ENCODE data around the gene NGDN. TPM values are rescaled to one million over a fixed set of nuclear protein-coding genes. Genes with fewer than 3 reads are reported as not detected.

NGDN gene
- total and polyA plus RNA-seq, 2 of the 8 experiments (the other 6 are each of a cell fraction or from before 2014, with no cell fraction given) = 39.8 to 48.8 TPM

- H2AFZ ChIP-seq (ENCODE audit: low read length) = no peak overlapping the region
- CTCF ChIA-PET (ENCODE audit: partially characterized antibody) = interaction anchor here (0.6 to 70.5 kb wide), 8 partner anchors 10 to 398 kb away, joined by 3 to 2092 read pairs (median 14); partner anchors contain the start of genes AP1G2, NGDN, THTPA and ZFHX2
- peaks cover 0 to 21% (median 7%) of the 10 kb centered on the region in 4 experiments; a peak in 6 of 8 replicates for H3K36me3 ChIP-seq (ENCODE audit: control insufficient read depth in 2 of 4, insufficient read depth in 4 of 4, low read length in 3 of 4)
- no peak overlapping the region for H2BK12ac ChIP-seq (ENCODE audit: low read depth, low read length)
- DNase-seq (ENCODE audit: low read depth in 1 of 2, low spot score in 2 of 2) (no peak), FAIRE-seq (no peak)
- H3K27me3 ChIP-seq (replicated peaks in 1 of 4; ENCODE audit: control insufficient read depth in 3 of 4, extremely low read depth in 1 of 4, insufficient read depth in 3 of 4, low read length in 3 of 4) = 0 out of 7 replicates have a peak, but pooled peaks cover 0 to 4% (median 0%) of the 10 kb centered on the region in 4 experiments
- no peak overlapping the region for H3K14ac ChIP-seq (ENCODE audit: insufficient read length)
- WGBS, 2 experiments (ENCODE audit: extremely low coverage in 1 of 2, insufficient coverage in 1 of 2, insufficient read length in 1 of 2, insufficient replicate concordance in 2 of 2, low coverage in 1 of 2, low lambda C conversion rate in 2 of 2, missing lambda C conversion rate in 1 of 2) = 90% methylated on average over 8 of the region's 14 CpGs; no CpG with 5 or more reads in 1 of the 2 experiments
- H3K4me2 ChIP-seq (ENCODE audit: insufficient read depth in 1 of 2, low read depth in 2 of 2, low read length in 2 of 2) = no peak overlapping the region
- H3K27ac ChIP-seq (ENCODE audit: low read depth, low read length) = no peak overlapping the region
- no peak overlapping the region for H3K56ac ChIP-seq (replicated peaks; ENCODE audit: insufficient read length, low read depth, low read length)
- H3K4ac ChIP-seq (replicated peaks; ENCODE audit: insufficient read length, low read depth, low read length) = no peak overlapping the region
- TF ChIP-seq ZNF274 (IDR thresholded peaks at IDR 0.05; ENCODE audit: borderline replicate concordance, extremely low read depth, low read length) = no peak
- TF ChIP-seq POLR2AphosphoS5 (IDR thresholded peaks at IDR 0.05; ENCODE audit: low read depth, low read length) = 0 out of 2 replicates have a peak, but pooled peaks have one; percentile 12
- no peak for TF ChIP-seq SP4 (IDR thresholded peaks at IDR 0.05; ENCODE audit: low read length)
- TF ChIP-seq MAX (IDR thresholded peaks at IDR 0.05) = no peak
- no peak overlapping the region for H2BK15ac ChIP-seq (ENCODE audit: low read length)
- H4K8ac ChIP-seq (ENCODE audit: extremely low read depth, insufficient read depth, low read length) = 0 out of 2 replicates have a peak overlapping the region, but pooled peaks have one; percentile 23
- no peak overlapping the region for H2BK20ac ChIP-seq (ENCODE audit: low read length)
- no peak overlapping the region; the same call in 1 of the 2 replicates for H2AK5ac ChIP-seq (ENCODE audit: low read depth, low read length)
- no peaks in the 10 kb centered on the region for H3K23me2 ChIP-seq (ENCODE audit: low read depth, low read length)
- no peak overlapping the region for H3K4me3 ChIP-seq (ENCODE audit: extremely low read depth in 1 of 4, insufficient read depth in 2 of 4, low read depth in 3 of 4, low read length in 4 of 4)
- H3K23ac ChIP-seq (ENCODE audit: insufficient read length) = no peak overlapping the region
- no peak overlapping the region for H2BK120ac ChIP-seq (replicated peaks; ENCODE audit: low read depth, low read length)
- no peaks in the 10 kb centered on the region for H3K79me2 ChIP-seq (ENCODE audit: control insufficient read depth in 1 of 2, insufficient read depth in 2 of 2, low read length in 2 of 2)
- no peak overlapping the region for H3K18ac ChIP-seq (ENCODE audit: extremely low read depth, low read length)
- no peaks in the 10 kb centered on the region for H3K79me1 ChIP-seq (ENCODE audit: low read depth, low read length)
- H3K9ac ChIP-seq (replicated peaks in 1 of 4; ENCODE audit: extremely low read depth in 1 of 4, low read depth in 3 of 4, low read length in 3 of 4) = no peak overlapping the region; a peak in 1 of 7 replicates
- POLR2A ChIA-PET (ENCODE audit: partially characterized antibody) = interaction anchor here (0.9 to 52.7 kb wide), 5 partner anchors 8 to 39 kb away, joined by 4 to 1523 read pairs (median 12); partner anchors contain the start of genes AP1G2, THTPA and ZFHX2
- H4K5ac ChIP-seq (ENCODE audit: insufficient read length, low read depth, low read length) = no peak overlapping the region
- no peaks in the 10 kb centered on the region for H4K20me1 ChIP-seq (replicated peaks in 1 of 2; ENCODE audit: control insufficient read depth in 1 of 2, insufficient read depth in 2 of 2, low read length in 2 of 2)
- no peaks in the 10 kb centered on the region for H3K9me3 ChIP-seq (ENCODE audit: insufficient read depth in 2 of 2, low read depth in 1 of 2, low read length in 1 of 2)
- no peak overlapping the region for H2BK5ac ChIP-seq (ENCODE audit: low read depth, low read length)
- H4K91ac ChIP-seq (replicated peaks; ENCODE audit: insufficient read length, low read length) = no peak overlapping the region
- H3K4me1 ChIP-seq (replicated peaks in 1 of 4; ENCODE audit: control insufficient read depth in 3 of 4, insufficient read depth in 4 of 4, low read length in 3 of 4) = peaks cover 7 to 13% (median 10%) of the 10 kb centered on the region in 4 experiments
Measured at GRCh38 chr14:23520899-23521533, 51.5 kb downstream of the NGDN start.
